Hippocampal formation (tissue), 2 donors: Measurements from ENCODE around the gene USP49.

Experiments
- DNase-seq, 2 donors: peaks; one replicate each; lab custom pipeline; 2025; lab: John Stamatoyannopoulos, UW

The USP49 gene

GRCh38 chr6:41929924-41930323, 34.7 kb upstream of the USP49 start:
- no peak for DNase-seq

- no peak for DNase-seq
Observed at GRCh38 chr6:41927253-41927652, 32.1 kb upstream of the USP49 start.

- DNase-seq: no peak
Observed at GRCh38 chr6:41922154-41922553, 27.0 kb upstream of the USP49 start.

GRCh38 chr6:41921712-41921998, 26.5 kb upstream of the USP49 start:
- no peak for DNase-seq

GRCh38 chr6:41920921-41921711, 25.9 kb upstream of the USP49 start, which contains the start of the genes BYSL and MED20:
Gene BYSL (plus strand): TSS chr6:41921499. CDS start chr6:41921563, 64 bp downstream.
Gene MED20 (minus strand): TSS chr6:41921139. CDS start chr6:41921018, 121 bp downstream.
- peak; percentile 91 to 96 for DNase-seq

GRCh38 chr6:41917528-41917927, 22.4 kb upstream of the USP49 start:
- DNase-seq: no peak

GRCh38 chr6:41914869-41915530, 19.8 kb upstream of the USP49 start:
- no peak for DNase-seq

GRCh38 chr6:41914343-41914742, 19.2 kb upstream of the USP49 start:
- no peak for DNase-seq

GRCh38 chr6:41909727-41910126, 14.6 kb upstream of the USP49 start:
- no peak for DNase-seq

GRCh38 chr6:41901882-41902519, 6.8 kb upstream of the USP49 start:
- DNase-seq: no peak

GRCh38 chr6:41900861-41901260, 5.7 kb upstream of the USP49 start:
- no peak for DNase-seq

- no peak for DNase-seq
Observed at GRCh38 chr6:41896281-41896680, 1.1 kb upstream of the USP49 start.

- DNase-seq: no peak
Observed at GRCh38 chr6:41894366-41895299, 542 bp downstream of the USP49 start.

GRCh38 chr6:41892921-41893564, 2.1 kb downstream of the USP49 start:
- DNase-seq: no peak

- no peak for DNase-seq
Observed at GRCh38 chr6:41887331-41887751, 7.8 kb downstream of the USP49 start.

GRCh38 chr6:41885930-41886329, 9.2 kb downstream of the USP49 start:
- no peak for DNase-seq

- DNase-seq: no peak
Observed at GRCh38 chr6:41884957-41885356, 10.2 kb downstream of the USP49 start.

GRCh38 chr6:41881506-41881905, 13.7 kb downstream of the USP49 start:
- DNase-seq: no peak

- no peak for DNase-seq
Observed at GRCh38 chr6:41878961-41879405, 16.2 kb downstream of the USP49 start.

GRCh38 chr6:41878246-41878645, 16.9 kb downstream of the USP49 start:
- DNase-seq: no peak

- DNase-seq: no peak
Observed at GRCh38 chr6:41877051-41877680, 18.0 kb downstream of the USP49 start.
